ENCODE results near the gene LPCAT3. TPM values are rescaled to one million over a fixed set of nuclear protein-coding genes. Genes with fewer than 3 reads are reported as not detected.

Gene LPCAT3
- total and polyA plus RNA-seq, 2 experiments from 2014 or later: 11.8 to 19.7 TPM

GRCh38 chr12:6977653-6978052 lies 40.6 kb downstream of the LPCAT3 start:
- Histone ChIP-seq H4K20me1 (ENCODE audit: insufficient read depth) (no peaks in the 10 kb centered on the region), H3K9ac (no peak overlapping the region), H3K27ac (no peak overlapping the region), H2AFZ (no peak overlapping the region), H3K9me2 (ENCODE audit: insufficient read depth) (no peaks in the 10 kb centered on the region), H3K36me3 (ENCODE audit: low read depth) (peaks cover 30% of the 10 kb centered on the region), H3K9me3 (ENCODE audit: low read depth) (no peaks in the 10 kb centered on the region), H3K27me3 (replicated peaks; ENCODE audit: insufficient read depth) (no peaks in the 10 kb centered on the region), H3K4me2 (ENCODE audit: unreplicated experiment) (no peak overlapping the region), H3F3A (ENCODE audit: insufficient read depth) (peaks cover 6% of the 10 kb centered on the region; the same call in 1 of the 2 replicates), H3K4me1 (ENCODE audit: insufficient read depth) (peaks cover 1% of the 10 kb centered on the region; the same call in 1 of the 2 replicates), H3K79me2 (ENCODE audit: insufficient read depth) (peaks cover 19% of the 10 kb centered on the region), H3K4me3 (no peak overlapping the region)
- TF ChIP-seq EZH2phosphoT487 (IDR thresholded peaks at IDR 0.05; ENCODE audit: insufficient read depth, low read depth) (no peak), EZH2 (IDR thresholded peaks at IDR 0.05; ENCODE audit: insufficient read depth, poor library complexity, severe bottlenecking) (no peak)
- no peak for DNase-seq
- WGBS, 2 experiments (ENCODE audit: low coverage in 1 of 2, low lambda C conversion rate in 2 of 2, missing lambda C conversion rate in 2 of 2): 70 to 74% methylated on average over 10 of the region's 10 CpGs
- in situ Hi-C loops (cut with MboI): no loop called here

GRCh38 chr12:6975297-6976032 lies 42.8 kb downstream of the LPCAT3 start:
- WGBS, 2 experiments (ENCODE audit: low coverage in 1 of 2, low lambda C conversion rate in 2 of 2, missing lambda C conversion rate in 2 of 2): 63 to 73% methylated on average over 2 of the region's 2 CpGs
- peaks cover 34% of the 10 kb centered on the region for H3K36me3 ChIP-seq (ENCODE audit: low read depth)

GRCh38 chr12:6974180-6974579 lies 44.1 kb downstream of the LPCAT3 start:
- WGBS, 2 experiments (ENCODE audit: low coverage in 1 of 2, low lambda C conversion rate in 2 of 2, missing lambda C conversion rate in 2 of 2): 88 to 89% methylated on average over 6 of the region's 6 CpGs
- TF ChIP-seq EZH2phosphoT487 (IDR thresholded peaks at IDR 0.05; ENCODE audit: insufficient read depth, low read depth) (no peak), EZH2 (IDR thresholded peaks at IDR 0.05; ENCODE audit: insufficient read depth, poor library complexity, severe bottlenecking) (no peak)
- no peaks in the 10 kb centered on the region for H4K20me1 ChIP-seq (ENCODE audit: insufficient read depth)
- H2AFZ ChIP-seq: no peak overlapping the region
- peaks cover 6% of the 10 kb centered on the region; the same call in 1 of the 2 replicates for H3F3A ChIP-seq (ENCODE audit: insufficient read depth)
- in situ Hi-C loops (cut with MboI): no loop called here
- no peaks in the 10 kb centered on the region for H3K9me2 ChIP-seq (ENCODE audit: insufficient read depth)
- no peaks in the 10 kb centered on the region for H3K9me3 ChIP-seq (ENCODE audit: low read depth)
- no peak overlapping the region for H3K27ac ChIP-seq
- no peak overlapping the region for H3K4me2 ChIP-seq (ENCODE audit: unreplicated experiment)
- H3K9ac ChIP-seq: no peak overlapping the region
- peaks cover 34% of the 10 kb centered on the region for H3K36me3 ChIP-seq (ENCODE audit: low read depth)
- peaks cover 51% of the 10 kb centered on the region for H3K79me2 ChIP-seq (ENCODE audit: insufficient read depth)
- H3K27me3 ChIP-seq (replicated peaks; ENCODE audit: insufficient read depth): no peaks in the 10 kb centered on the region
- no peak for DNase-seq
- peaks cover 15% of the 10 kb centered on the region for H3K4me1 ChIP-seq (ENCODE audit: insufficient read depth)
- no peak overlapping the region for H3K4me3 ChIP-seq

More at GRCh38 chr12:6975297-6976032, 42.8 kb downstream of the LPCAT3 start:
- Histone ChIP-seq H3K79me2 (ENCODE audit: insufficient read depth) (peaks cover 39% of the 10 kb centered on the region), H3K9me2 (ENCODE audit: insufficient read depth) (no peaks in the 10 kb centered on the region), H3K4me3 (no peak overlapping the region), H3K9me3 (ENCODE audit: low read depth) (no peaks in the 10 kb centered on the region), H3F3A (ENCODE audit: insufficient read depth) (peaks cover 6% of the 10 kb centered on the region; the same call in 1 of the 2 replicates), H2AFZ (no peak overlapping the region), H3K4me1 (ENCODE audit: insufficient read depth) (peaks cover 12% of the 10 kb centered on the region), H3K27me3 (replicated peaks; ENCODE audit: insufficient read depth) (no peaks in the 10 kb centered on the region), H4K20me1 (ENCODE audit: insufficient read depth) (no peaks in the 10 kb centered on the region), H3K9ac (no peak overlapping the region), H3K27ac (no peak overlapping the region), H3K4me2 (ENCODE audit: unreplicated experiment) (no peak overlapping the region)
- no peak for DNase-seq
- no peak for TF ChIP-seq EZH2 (IDR thresholded peaks at IDR 0.05; ENCODE audit: insufficient read depth, poor library complexity, severe bottlenecking)
- no peak for TF ChIP-seq EZH2phosphoT487 (IDR thresholded peaks at IDR 0.05; ENCODE audit: insufficient read depth, low read depth)
- in situ Hi-C loops (cut with MboI): no loop called here

GRCh38 chr12:6970096-6970527 lies 48.2 kb downstream of the LPCAT3 start:
- Histone ChIP-seq H3K4me3 (peak overlapping the region; percentile 100), H3K36me3 (ENCODE audit: low read depth) (peaks cover 44% of the 10 kb centered on the region), H3K9ac (peak overlapping the region; percentile 98), H2AFZ (peak overlapping the region; percentile 59), H4K20me1 (ENCODE audit: insufficient read depth) (no peaks in the 10 kb centered on the region), H3K4me2 (ENCODE audit: unreplicated experiment) (peak overlapping the region; percentile 99), H3K27ac (peak overlapping the region; percentile 92), H3K9me3 (ENCODE audit: low read depth) (no peaks in the 10 kb centered on the region), H3K27me3 (replicated peaks; ENCODE audit: insufficient read depth) (no peaks in the 10 kb centered on the region), H3K4me1 (ENCODE audit: insufficient read depth) (peaks cover 20% of the 10 kb centered on the region), H3K79me2 (ENCODE audit: insufficient read depth) (peaks cover 69% of the 10 kb centered on the region), H3F3A (ENCODE audit: insufficient read depth) (peaks cover 40% of the 10 kb centered on the region), H3K9me2 (ENCODE audit: insufficient read depth) (no peaks in the 10 kb centered on the region)
- 1 to 2% methylated on average over 16 to 31 of the region's 31 CpGs for WGBS, 2 experiments (ENCODE audit: low coverage in 1 of 2, low lambda C conversion rate in 2 of 2, missing lambda C conversion rate in 2 of 2)
- in situ Hi-C loops (cut with MboI): no loop called here
- peak; percentile 34 for DNase-seq
- TF ChIP-seq EZH2phosphoT487 (IDR thresholded peaks at IDR 0.05; ENCODE audit: insufficient read depth, low read depth): no peak
- no peak for TF ChIP-seq EZH2 (IDR thresholded peaks at IDR 0.05; ENCODE audit: insufficient read depth, poor library complexity, severe bottlenecking)
